B cell (primary cell): Measurements from ENCODE around the gene NAV2. TPM values are rescaled to one million over a fixed set of nuclear protein-coding genes. Genes with fewer than 3 reads are reported as not detected.

Experiments
- ATAC-seq: fragments of 200-7000 bp; cut with Tn5 transposase; one replicate; pipeline ENCODE4 v1.10.0; 2021; ENCODE audit warnings: low read depth, mild to moderate bottlenecking, moderate number of reproducible peaks, moderate library complexity
- CTCF ChIA-PET: fragments of 350-600 bp; sonication (Branson Sonifier 250); formaldehyde crosslinking; loops from one replicate; lab custom pipeline; 2021; ENCODE audit warnings: antibody characterized with exemption, inconsistent platforms; lab: Charles Lee
- POLR2A ChIA-PET: fragments of 350-600 bp; sonication (Branson Sonifier 250); formaldehyde crosslinking; loops from one replicate; lab custom pipeline; 2021; ENCODE audit warnings: antibody characterized with exemption; lab: Charles Lee
- DNase-seq: peaks from one replicate; pipeline ENCODE4 v3.0.0; 2013
- H2AFZ ChIP-seq: 2 replicates; pipeline ENCODE4 v1.6.1; 2012; ENCODE audit warnings: mild to moderate bottlenecking, low read depth, low read length; ENCODE audit not compliant: insufficient read depth, poor library complexity, severe bottlenecking
- H3K27ac ChIP-seq, 2 donors: 1 replicate in 1 of 2; 2 replicates in 1 of 2; pipeline ENCODE4 v1.5.1; 2012 to 2013; ENCODE audit warnings: low read length in 2 of 2, mild to moderate bottlenecking in 2 of 2, moderate library complexity in 1 of 2
- H3K27me3 ChIP-seq, 4 experiments: fragments of 200-600 bp in 1 of 4; sonication (generic) in 1 of 4; replicated peaks in 1 of 4; 1 replicate in 2 of 4; 2 replicates in 2 of 4; pipeline versions ENCODE4 v1.6.1 to v1.7.0; 2013 to 2016; ENCODE audit warnings: low read length in 3 of 4, mild to moderate bottlenecking in 2 of 4, mixed read lengths in 1 of 4, moderate library complexity in 1 of 4; ENCODE audit not compliant: insufficient read depth in 4 of 4, control insufficient read depth in 3 of 4; ENCODE audit errors: control extremely low read depth in 1 of 4
- H3K36me3 ChIP-seq, 2 experiments: replicated peaks in 1 of 2; 1 replicate in 1 of 2; 2 replicates in 1 of 2; pipeline versions ENCODE4 v1.6.1 to v1.7.1; 2013; ENCODE audit warnings: low read length in 1 of 2; ENCODE audit not compliant: insufficient read depth in 2 of 2, control insufficient read depth in 1 of 2; ENCODE audit errors: control extremely low read depth in 1 of 2, extremely low read depth in 1 of 2
- H3K4me1 ChIP-seq, 2 donors: fragments of 200-600 bp in 1 of 2; sonication (generic) in 1 of 2; 1 replicate in 1 of 2; 2 replicates in 1 of 2; pipeline versions ENCODE4 v1.5.1 to v1.6.1; 2013 to 2017; ENCODE audit warnings: low read length in 2 of 2; ENCODE audit not compliant: control insufficient read depth in 2 of 2, insufficient read depth in 2 of 2
- H3K4me2 ChIP-seq: replicated peaks from 2 replicates; pipeline ENCODE3; 2012; ENCODE audit warnings: mild to moderate bottlenecking, low read depth, low read length; ENCODE audit not compliant: poor library complexity, severe bottlenecking
- H3K4me3 ChIP-seq, 5 experiments: fragments of 200-600 bp in 1 of 5; sonication (generic) in 1 of 5; 1 replicate in 3 of 5; 2 replicates in 2 of 5; pipeline versions ENCODE4 v1.5.1 to v1.7.0; 2011 to 2016; ENCODE audit warnings: low read length in 4 of 5, mild to moderate bottlenecking in 4 of 5, low read depth in 2 of 5, control low read depth in 1 of 5, moderate library complexity in 1 of 5; ENCODE audit not compliant: insufficient read depth in 1 of 5; ENCODE audit errors: control extremely low read depth in 1 of 5, extremely low read depth in 1 of 5
- H3K79me2 ChIP-seq: fragments of 200-600 bp; sonication (generic); one replicate; pipeline ENCODE4 v1.6.0; 2016; ENCODE audit warnings: low read length; ENCODE audit not compliant: control insufficient read depth, insufficient read depth
- H3K9ac ChIP-seq: fragments of 200-600 bp; sonication (generic); 2 replicates; pipeline ENCODE4 v1.6.1; 2017; ENCODE audit warnings: mild to moderate bottlenecking, low read length, moderate library complexity
- H3K9me3 ChIP-seq, 3 donors: one replicate each; pipeline versions ENCODE4 v1.6.1 to v1.7.1; 2013; ENCODE audit warnings: low read length in 2 of 3; ENCODE audit not compliant: control insufficient read depth in 2 of 3, insufficient read depth in 1 of 3; ENCODE audit errors: control extremely low read depth in 1 of 3
- H4K20me1 ChIP-seq: 2 replicates; pipeline ENCODE4 v1.6.0; 2012; ENCODE audit warnings: mild to moderate bottlenecking, low read length; ENCODE audit not compliant: insufficient read depth, control insufficient read depth, poor library complexity, severe bottlenecking
- H3K27ac Mint-ChIP-seq: one replicate; pipeline ENCODE4 v1.8.0; 2021; ENCODE audit warnings: mixed read lengths
- H3K27me3 Mint-ChIP-seq: one replicate; pipeline ENCODE4 v1.8.0; 2021; ENCODE audit warnings: mixed read lengths
- H3K4me1 Mint-ChIP-seq: one replicate; pipeline ENCODE4 v1.8.0; 2021; ENCODE audit warnings: mixed read lengths
- H3K4me3 Mint-ChIP-seq: one replicate; pipeline ENCODE4 v1.8.0; 2021; ENCODE audit warnings: mixed read lengths
- H3K9me3 Mint-ChIP-seq: one replicate; pipeline ENCODE4 v1.8.0; 2022; ENCODE audit warnings: mixed read lengths; ENCODE audit not compliant: insufficient read depth
- CTCF ChIP-seq: fragments of 200-600 bp; IDR thresholded peaks from one replicate; pipeline ENCODE4 v1.8.0; 2022; ENCODE audit warnings: antibody characterized with exemption, mild to moderate bottlenecking
- EZH2 ChIP-seq: IDR thresholded peaks from 2 replicates; pipeline ENCODE4 v1.6.1; 2012; ENCODE audit warnings: borderline replicate concordance, low read depth, mild to moderate bottlenecking, moderate library complexity, low read length; ENCODE audit not compliant: insufficient read depth, poor library complexity, severe bottlenecking
- WGBS: methylation state at CpG from one replicate; pipeline ENCODE4 v1.1.5; 2013; ENCODE audit warnings: missing lambda C conversion rate; ENCODE audit not compliant: insufficient coverage; 5-methylcytosine and 5-hydroxymethylcytosine counted together
- intact Hi-C: fragments of 100-400 bp; cut with micrococcal nuclease; formaldehyde crosslinking; loops from one replicate; pipeline ENCODE4 v1.10.0; 2022
- polyA plus RNA-seq: library from polyadenylated mRNA; depleted of rRNA; stranded (reverse); fragments of >200 nt; gene quantifications from 2 replicates; pipeline ENCODE4 v1.2.3, GENCODE V29; 2012
- total RNA-seq, 2 donors: library from RNA; stranded (reverse); fragments of 120-200 nt in 1 of 2; gene quantifications; 1 replicate in 1 of 2; 2 replicates in 1 of 2; pipeline versions ENCODE4 v1.2.3 to v1.2.4, GENCODE V29; 2013 to 2022

The NAV2 gene
- total and polyA plus RNA-seq, 2 donors (not counting 1 experiment from before 2014, with no cell fraction given): 0.82 to 22.2 TPM

- CTCF ChIA-PET: no interaction called here
These were observed 221.3 kb downstream of the NAV2 start for GRCh38 chr11:19933801-19934488.

More at GRCh38 chr11:19933801-19934488, 221.3 kb downstream of the NAV2 start:
- Histone ChIP-seq H4K20me1 (no peaks in the 10 kb centered on the region), H3K27ac (no peak overlapping the region), H3K79me2 (no peaks in the 10 kb centered on the region), H3K4me1 (no peaks in the 10 kb centered on the region), H3K9ac (no peak overlapping the region), H3K36me3 (no peaks in the 10 kb centered on the region), H3K4me2 (no peak overlapping the region), H3K4me3 (no peak overlapping the region), H2AFZ (no peak overlapping the region), H3K27me3 (peaks cover 0 to 2% (median 0%) of the 10 kb centered on the region in 4 experiments), H3K9me3 (no peaks in the 10 kb centered on the region)
- Mint-ChIP-seq H3K4me1 (peaks cover 8% of the 10 kb centered on the region), H3K27ac (no peak overlapping the region), H3K9me3 (no peaks in the 10 kb centered on the region), H3K27me3 (peaks cover 15% of the 10 kb centered on the region), H3K4me3 (no peak overlapping the region)
- 82% methylated on average over 11 of the region's 12 CpGs for WGBS
- no peak for TF ChIP-seq EZH2
- no peak for TF ChIP-seq CTCF
- DNase-seq (no peak), ATAC-seq (no peak)
- POLR2A ChIA-PET: no interaction called here
- intact Hi-C loops: no loop called here
